ENCODE data around the gene PRKAA1. TPM values are rescaled to one million over a fixed set of nuclear protein-coding genes. Genes with fewer than 3 reads are reported as not detected.
A peak's percentile ranks its signal among the peaks of the same experiment; 100 is the strongest.

Gene PRKAA1
- total and polyA plus RNA-seq, 2 of the 13 experiments (the other 11 are each of a cell fraction or from before 2014, with no cell fraction given): 36.6 to 58.0 TPM

- TF ChIP-seq BCLAF1 (IDR thresholded peaks at IDR 0.05): no peak
- 0 out of 2 replicates have a peak, but pooled peaks have one; percentile 20 for TF ChIP-seq MEIS2 (CRISPR knock-in tag; IDR thresholded peaks at IDR 0.05)
- no peak for TF ChIP-seq PHB2 (IDR thresholded peaks at IDR 0.05; ENCODE audit: partially characterized antibody)
- TF ChIP-seq ZNF331 (CRISPR knock-in tag; IDR thresholded peaks at IDR 0.05): peak; percentile 47; the same call in 1 of the 2 replicates
- TF ChIP-seq ZNF773 (CRISPR knock-in tag; IDR thresholded peaks at IDR 0.05; ENCODE audit: borderline replicate concordance): no peak; the same call in 1 of the 2 replicates
- 0 out of 2 replicates have a peak, but pooled peaks have one; percentile 66 for TF ChIP-seq ZNF878 (CRISPR knock-in tag; IDR thresholded peaks at IDR 0.05)
- no peak for TF ChIP-seq MAFK (conservative IDR thresholded peaks at IDR 0.05 in 1 of 2, IDR thresholded peaks at IDR 0.05 in 1 of 2; ENCODE audit: low read length in 2 of 2)
- no peak for TF ChIP-seq U2AF2 (IDR thresholded peaks at IDR 0.05; ENCODE audit: low read depth, low read length)
- TF ChIP-seq ATF7-NPFF (CRISPR knock-in tag; IDR thresholded peaks at IDR 0.05; ENCODE audit: low read depth): no peak; the same call in 1 of the 2 replicates
- 0 out of 2 replicates have a peak, but pooled peaks have one; percentile 46 for TF ChIP-seq GFI1 (CRISPR knock-in tag; IDR thresholded peaks at IDR 0.05; ENCODE audit: borderline replicate concordance)
- TF ChIP-seq ZBTB25 (CRISPR knock-in tag; IDR thresholded peaks at IDR 0.05): 0 out of 2 replicates have a peak, but pooled peaks have one; percentile 40
- TF ChIP-seq ZNF30 (CRISPR knock-in tag; IDR thresholded peaks at IDR 0.05): no peak
- TF ChIP-seq ATF3 (CRISPR knock-in tag; IDR thresholded peaks at IDR 0.05): no peak
- TF ChIP-seq TEAD2 (CRISPR knock-in tag; IDR thresholded peaks at IDR 0.05): no peak
- peak; percentile 27; the same call in 1 of the 2 replicates for TF ChIP-seq KAT8 (CRISPR knock-in tag; IDR thresholded peaks at IDR 0.05)
- peak; percentile 46; the same call in 1 of the 2 replicates for TF ChIP-seq ZNF510 (CRISPR knock-in tag; IDR thresholded peaks at IDR 0.05; ENCODE audit: low read depth)
- no peak for TF ChIP-seq ZNF644 (CRISPR knock-in tag; IDR thresholded peaks at IDR 0.05; ENCODE audit: low read depth)
- no peak for TF ChIP-seq ZNF136 (CRISPR knock-in tag; IDR thresholded peaks at IDR 0.05; ENCODE audit: low read depth)
- 0 out of 2 replicates have a peak, but pooled peaks have one; percentile 51 for TF ChIP-seq ZBTB38 (CRISPR knock-in tag; IDR thresholded peaks at IDR 0.05)
- TF ChIP-seq PRDM10 (CRISPR knock-in tag; IDR thresholded peaks at IDR 0.05; ENCODE audit: low read depth): no peak
- no peak; the same call in 1 of the 2 replicates for TF ChIP-seq ZNF619 (CRISPR knock-in tag; IDR thresholded peaks at IDR 0.05)
- TF ChIP-seq HCFC1 (IDR thresholded peaks at IDR 0.05; ENCODE audit: low read depth, low read length): no peak; the same call in 1 of the 2 replicates
- no peak for TF ChIP-seq KLF9 (CRISPR knock-in tag; IDR thresholded peaks at IDR 0.05; ENCODE audit: low read depth)
Observed at GRCh38 chr5:40798012-40798800, at the start of gene PRKAA1 (continued).

Data from HepG2 (cell line).